Left renal pelvis (tissue), 4 donors: Measurements from ENCODE around the gene SLC9A9. TPM values are rescaled to one million over a fixed set of nuclear protein-coding genes. Genes with fewer than 3 reads are reported as not detected.

ENCODE experiments used
- DNase-seq, 4 donors: peaks; one replicate each; pipeline ENCODE4 v3.0.0-alpha.2; 2013; ENCODE audit warnings: low read depth in 4 of 4, low spot score in 3 of 4
- polyA plus RNA-seq, 4 donors: library from polyadenylated mRNA; unstranded; fragments of 120-200 nt; gene quantifications; one replicate each; pipeline ENCODE4 v1.2.1, GENCODE V29; 2013; ENCODE audit not compliant: insufficient read length in 4 of 4

The SLC9A9 gene
- polyA plus RNA-seq, 4 donors, result 4.4 to 12.8 (median 6.4) TPM

DNA sequence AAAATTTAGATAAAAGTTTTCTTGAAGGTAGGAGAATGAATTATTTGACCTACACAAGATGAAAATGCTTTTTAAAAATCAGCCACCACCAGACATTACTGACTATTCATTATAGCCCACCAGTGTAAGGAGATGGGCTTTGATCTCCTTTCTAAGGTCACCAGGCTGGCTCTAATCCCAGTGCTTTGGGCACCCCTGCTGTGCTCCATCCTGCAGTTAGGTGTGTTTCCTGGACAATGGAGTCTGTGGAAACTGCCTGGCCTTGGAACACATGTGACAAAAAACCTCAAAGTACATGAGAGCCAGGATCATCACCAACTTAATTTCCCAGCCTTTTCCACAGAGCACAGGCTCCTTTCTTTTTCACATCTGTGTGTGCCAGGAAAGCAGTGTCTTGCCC, 467.8 kb downstream of the SLC9A9 start:
- no peak for DNase-seq

DNA sequence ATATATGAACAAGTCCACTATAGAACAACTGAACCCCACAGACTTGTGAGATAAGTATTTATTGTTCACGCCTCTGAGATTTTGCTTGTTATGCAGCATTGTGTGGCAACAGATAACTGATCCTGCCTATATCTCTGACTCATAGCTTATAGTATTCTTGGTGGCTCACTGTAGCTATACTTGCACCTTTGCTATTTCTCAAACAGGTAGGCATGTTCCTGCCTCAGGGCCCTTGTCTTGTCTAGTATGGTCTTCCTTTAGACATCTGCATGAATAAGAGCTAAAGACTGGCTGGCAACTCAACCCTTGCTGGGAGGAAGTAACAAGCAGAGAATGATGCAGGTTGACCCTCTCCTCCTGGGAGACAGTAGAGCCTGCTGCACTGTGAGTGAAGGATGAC, 472.6 kb downstream of the SLC9A9 start:
- DNase-seq, result no peak

DNA sequence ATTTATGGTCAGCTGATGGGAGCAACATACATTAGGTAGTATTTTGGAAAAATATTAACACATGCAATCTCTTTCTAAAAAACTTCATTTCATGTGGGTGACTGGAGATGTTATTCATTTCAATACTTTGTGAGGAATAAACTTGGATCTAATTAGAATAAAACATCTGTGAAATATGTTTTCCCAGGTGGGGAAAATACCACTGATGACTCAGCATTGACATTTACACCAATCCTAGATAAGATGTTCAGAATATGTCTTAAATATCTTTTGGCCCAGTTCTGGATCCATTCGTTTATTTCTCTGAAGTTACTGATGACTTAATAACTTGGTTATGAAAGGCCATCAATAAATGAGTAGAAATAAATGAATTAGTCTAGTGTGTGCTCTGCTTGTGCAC, 481.1 kb downstream of the SLC9A9 start:
- DNase-seq, result no peak

DNA sequence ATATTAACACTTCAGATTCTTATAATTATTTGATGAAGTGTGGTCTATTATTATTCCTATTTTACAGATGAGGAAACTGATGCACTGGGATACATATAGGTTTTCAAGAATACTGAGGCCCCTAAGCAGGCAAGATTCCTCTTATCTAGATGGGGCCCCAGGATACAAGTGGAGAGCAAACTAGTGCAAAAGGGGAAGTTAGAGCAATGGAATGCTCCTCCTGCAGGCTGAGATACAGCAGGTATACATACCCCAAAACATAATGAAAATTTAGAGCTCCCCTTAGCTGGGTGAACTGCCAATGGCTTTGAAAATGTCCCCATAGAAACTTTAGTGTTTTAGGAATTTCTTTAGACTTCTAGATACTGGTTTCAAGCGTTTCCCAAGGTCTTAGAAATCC, 481.6 kb downstream of the SLC9A9 start:
- DNase-seq, result no peak

DNA sequence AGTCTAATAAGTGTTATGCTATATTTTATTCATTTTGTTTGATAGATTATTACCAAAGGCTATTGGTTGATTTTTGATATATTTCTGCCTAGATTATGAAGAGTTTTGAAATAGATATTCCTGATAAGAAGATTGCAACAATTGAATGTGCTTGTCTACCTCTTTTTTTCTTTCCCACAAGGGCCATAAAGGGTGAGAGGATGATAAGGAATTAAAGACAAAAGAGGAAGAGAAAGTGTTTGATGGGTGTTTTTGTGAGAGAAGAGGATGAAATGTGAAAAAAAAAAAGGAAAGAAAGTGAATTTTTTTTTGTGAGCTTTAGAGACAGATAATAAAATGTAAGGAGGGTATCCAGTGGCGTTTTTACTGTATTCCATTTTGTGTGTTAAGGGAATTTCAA, 484.3 kb downstream of the SLC9A9 start:
- DNase-seq, result no peak

DNA sequence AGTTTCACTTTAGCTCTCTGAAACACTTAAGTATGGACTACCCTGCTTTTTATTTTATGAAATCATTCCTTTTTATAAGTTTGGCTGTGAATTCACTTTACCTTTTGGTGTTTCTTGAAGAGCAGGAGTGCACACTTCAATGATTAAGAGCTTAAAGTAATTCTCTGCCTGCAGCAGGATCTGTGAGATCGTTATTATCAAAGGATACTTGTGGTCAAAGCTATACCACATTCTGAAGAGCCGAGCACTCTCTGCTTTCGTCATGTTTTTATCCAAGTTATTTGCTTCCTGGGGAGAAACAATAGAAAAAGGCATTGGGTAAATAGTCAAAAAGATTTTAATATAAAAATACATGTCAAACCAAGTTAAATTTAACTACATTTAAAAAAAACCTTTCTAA, 485.0 kb downstream of the SLC9A9 start:
- DNase-seq, result no peak

DNA sequence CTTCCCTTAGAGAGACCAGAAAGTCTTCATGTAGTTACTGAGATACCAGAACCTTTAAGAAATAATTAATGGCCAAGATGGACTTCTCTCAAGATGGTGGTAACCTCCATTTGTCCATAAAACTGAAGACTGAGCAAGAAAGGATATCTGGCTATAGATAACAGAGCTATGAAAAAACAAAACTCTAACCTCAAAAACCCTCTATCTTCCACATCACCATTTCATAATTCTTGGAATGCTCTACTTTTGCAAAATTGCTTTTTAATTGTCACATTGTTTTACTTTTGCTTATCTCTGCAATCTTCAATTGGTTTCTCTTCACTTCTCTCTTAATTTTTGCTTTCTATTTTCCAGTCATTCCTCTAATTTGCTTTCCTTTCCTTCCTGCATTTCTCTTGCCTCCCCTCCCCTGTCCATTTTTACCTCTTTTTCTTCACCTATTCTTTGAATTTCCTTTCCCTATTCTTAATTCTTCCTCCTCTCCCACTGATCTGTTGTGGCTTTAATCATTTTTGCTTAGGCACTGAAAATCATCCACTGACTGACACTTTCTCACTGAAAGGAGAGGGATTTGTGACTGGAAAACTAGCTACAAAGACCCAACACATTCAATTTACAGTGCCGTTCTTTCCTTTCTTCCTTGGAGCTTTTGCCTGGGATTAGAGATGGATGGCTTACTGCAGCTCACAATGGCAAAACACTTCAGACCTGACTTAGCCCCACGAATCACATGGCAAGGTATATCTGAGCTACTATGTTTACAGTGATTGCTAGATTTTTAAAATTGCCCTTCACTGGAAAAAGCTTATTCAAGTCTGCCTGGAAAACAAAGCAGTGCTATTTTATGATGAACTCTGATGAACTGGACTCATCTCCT, 485.9 kb downstream of the SLC9A9 start:
- no peak for DNase-seq

DNA sequence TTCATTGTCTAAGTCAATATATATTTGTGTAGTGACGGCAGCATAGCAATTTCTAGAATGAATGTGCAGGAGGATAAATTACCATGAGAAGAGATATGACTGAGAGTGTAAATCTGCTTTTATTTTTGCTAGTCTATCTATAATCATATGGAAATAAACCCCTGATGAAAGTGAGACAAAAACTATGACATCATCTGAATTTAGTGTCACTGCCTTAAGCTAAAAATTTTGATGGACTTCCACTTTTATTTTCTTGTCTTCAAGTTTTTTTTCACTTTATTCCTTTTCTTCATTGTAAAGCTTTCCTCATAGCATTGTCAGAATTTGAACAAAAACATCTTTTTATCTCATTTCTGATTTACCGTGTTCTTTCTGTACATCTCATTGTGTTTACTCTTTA, 486.7 kb downstream of the SLC9A9 start:
- no peak for DNase-seq

DNA sequence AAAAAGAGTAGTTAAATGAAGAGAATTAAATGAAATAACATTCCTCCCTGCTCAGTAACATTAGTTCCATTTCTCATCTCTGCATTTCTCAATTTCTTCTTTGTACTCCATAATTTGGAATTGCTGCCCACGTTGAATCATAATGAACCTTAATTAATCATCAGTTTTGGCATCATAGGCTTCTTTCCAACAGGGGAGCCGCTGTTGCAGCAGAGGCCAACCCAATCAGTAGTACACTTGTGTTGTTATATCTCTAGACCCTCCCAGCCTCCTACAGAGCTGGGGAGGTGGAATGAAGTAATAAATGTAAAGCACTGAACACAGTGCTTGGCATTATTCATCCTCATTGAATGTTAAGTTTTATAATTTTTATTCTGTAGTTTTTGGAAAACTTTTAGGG, 488.0 kb downstream of the SLC9A9 start:
- no peak for DNase-seq

DNA sequence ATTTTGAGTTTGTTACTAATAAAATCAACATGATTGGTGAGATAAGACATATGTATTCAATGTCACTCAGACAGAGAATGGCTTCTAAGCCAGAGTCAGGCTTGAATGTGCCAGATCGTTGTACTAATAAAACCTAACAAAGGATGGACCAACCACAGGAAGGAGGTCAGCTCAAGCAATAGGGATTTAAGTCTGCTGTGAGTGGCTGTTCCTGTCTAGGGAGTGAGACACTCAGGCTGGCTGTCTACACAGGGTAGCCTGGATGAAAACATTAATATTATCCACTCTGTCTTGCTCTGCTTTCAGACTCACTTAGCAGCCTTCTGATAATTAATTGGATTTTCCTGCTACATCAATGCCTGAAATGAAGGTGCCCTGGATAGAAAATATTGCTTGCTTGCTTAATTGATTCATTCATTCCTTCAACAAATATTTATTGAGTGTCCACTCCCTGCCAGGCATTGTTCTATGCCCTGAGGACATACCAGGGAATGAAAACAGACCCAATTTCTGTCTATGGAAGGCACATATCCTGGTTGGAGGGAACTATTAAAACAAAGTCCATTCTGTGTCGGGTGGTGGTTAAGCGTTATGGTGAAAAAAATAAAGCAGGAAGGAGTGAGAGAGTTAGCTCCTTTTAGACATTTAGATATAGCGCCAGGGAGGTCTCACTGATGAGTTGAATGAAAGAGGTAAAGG, 489.3 kb downstream of the SLC9A9 start:
- DNase-seq, result no peak

DNA sequence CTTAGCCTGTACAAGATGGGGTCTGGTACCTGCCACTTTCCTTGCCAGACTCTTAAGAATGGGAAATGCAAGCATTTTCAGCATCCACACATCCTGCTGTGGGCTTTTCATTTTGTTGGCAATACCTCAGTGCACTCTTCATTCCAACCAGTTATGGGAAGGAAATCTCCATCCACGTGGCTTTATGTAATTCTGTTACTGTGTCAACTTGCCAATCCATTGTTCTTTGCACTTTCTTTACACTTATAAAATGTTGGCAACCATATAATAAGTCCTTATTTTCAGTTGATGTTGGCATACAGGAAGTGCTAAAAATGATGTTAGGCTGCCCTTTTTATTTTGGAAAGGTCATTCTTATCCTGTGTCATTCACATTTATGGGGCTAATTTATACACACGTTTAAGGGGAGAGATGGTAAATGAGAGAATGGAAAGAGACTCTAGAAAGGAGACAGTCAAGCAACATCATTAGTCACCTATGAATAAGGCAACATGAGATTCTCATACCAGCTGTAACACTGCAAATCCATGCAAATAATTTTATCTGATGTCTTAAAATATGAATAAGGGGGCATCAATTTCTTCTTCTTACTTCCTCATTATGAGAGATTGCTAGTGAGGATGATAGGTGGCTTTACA, 490.0 kb downstream of the SLC9A9 start:
- no peak for DNase-seq

DNA sequence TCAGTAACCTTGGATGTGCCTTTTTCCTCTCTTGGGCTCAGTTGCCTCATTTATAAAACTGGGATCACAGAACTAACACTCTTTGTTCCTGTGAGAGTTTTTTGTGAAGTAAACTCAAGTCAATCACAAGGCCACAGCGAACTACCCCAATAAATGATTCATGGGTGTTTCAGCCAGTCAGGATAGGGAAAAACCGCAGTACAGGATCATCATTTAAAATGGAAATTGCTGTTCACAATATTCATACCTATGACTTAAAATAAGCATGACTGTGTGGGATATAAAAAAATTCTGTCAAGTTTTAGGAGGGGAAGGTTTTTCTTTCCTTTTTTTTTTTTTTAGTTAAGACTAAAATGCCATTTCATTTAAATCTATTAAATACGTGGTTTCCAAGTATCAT, 490.6 kb downstream of the SLC9A9 start:
- DNase-seq, result no peak

DNA sequence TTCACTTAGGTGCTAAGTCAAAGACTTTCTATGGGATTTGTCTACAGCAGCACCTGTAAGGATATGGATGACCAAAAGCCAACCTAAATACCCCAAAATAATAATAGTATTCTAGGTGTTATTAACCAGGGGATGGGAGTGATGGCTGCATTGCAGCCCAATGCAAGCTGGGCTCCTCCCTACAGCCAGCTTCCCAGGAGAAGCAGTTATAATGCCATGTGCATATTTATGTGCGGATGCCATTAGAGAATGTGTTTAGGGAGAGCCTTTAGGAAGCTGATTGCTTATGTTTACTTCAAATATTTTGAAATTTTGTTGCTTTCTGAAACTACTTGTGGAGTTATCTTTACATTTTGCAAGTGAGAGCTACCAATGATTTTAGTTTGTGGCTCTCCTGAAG, 491.4 kb downstream of the SLC9A9 start:
- no peak for DNase-seq

DNA sequence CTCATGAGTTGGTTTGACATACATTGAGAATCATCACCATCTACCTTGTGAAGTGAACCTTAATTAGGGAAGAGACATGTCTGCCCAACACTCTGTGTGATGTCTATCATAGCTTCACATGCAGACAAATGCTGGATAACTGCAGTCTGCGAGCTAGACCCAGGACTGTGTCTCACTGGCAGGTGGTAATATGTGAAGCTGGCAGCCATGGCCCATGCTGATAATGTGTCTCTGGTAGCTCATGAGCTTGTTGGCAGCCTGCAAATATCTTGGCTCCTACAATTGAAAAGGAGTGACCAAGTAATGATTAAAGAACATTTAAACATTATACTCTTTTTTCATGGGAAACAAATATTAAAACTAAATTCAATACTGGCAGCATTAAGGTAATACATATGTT, 493.9 kb downstream of the SLC9A9 start:
- DNase-seq, result no peak

DNA sequence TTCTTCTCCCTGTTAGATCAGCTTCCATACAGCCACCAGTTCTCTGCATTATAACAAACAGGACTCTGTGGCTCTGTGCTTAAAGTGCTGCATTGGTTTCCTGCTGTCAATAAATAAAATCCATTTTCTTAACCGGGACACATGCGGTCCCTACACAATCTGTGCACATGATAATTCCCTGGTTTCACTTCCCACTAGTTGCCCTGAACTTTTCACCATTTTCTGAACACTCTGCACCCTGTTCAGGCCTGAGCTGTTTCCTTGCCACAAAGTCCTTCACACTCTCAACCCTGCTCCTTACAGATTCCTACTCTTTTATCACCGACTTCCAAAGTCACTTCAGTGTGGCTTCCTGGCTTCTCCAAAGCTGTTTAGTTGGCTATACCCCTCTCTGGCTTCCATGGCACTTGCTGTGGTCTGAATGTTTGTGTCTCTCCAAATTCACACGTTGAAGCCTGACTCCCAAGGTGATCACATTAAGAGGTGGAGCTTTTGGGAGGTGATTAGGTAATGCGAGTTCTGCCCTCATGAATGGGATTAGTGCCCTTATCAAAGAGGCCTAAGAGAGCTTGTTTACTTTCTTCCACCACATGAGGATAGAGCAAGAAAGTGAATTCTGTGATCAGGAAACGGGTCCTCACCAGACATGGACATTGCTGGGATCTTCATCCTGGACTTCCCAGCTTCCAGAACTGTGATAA, 495.3 kb downstream of the SLC9A9 start:
- no peak for DNase-seq

DNA sequence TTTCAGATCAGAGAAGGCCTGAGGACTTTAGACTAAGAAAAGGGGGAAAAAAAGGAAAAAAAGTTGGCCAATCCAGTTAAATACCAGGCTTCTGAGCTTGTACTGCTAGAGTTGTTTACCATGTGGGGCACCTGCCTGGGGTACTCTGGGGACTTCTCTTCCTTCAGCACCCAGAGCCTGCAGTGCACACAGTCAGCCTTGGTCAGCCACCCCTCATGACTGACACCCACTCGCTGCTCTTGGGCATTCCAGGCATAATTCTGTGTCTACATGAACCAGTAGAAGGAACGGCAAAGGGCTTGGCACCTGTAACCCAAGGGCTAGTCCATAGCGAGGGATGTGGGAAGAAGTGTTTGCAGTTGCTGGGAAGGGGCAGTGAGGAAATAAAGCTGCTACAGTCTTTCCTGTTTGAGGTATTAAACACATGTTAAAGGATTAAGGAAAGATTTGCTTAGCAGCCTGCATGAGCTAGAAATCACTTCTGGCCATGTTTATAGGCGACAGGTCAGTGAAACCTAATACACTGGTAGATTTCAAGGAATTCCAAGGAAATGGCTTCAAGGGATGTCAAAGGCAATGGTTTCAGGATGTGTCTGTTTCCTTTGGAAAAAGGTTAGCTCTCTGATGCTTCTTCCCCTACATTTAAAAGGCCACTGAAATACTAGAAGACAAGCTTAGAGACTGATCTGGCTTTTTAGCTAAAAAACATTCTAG, 496.2 kb downstream of the SLC9A9 start:
- no peak for DNase-seq

DNA sequence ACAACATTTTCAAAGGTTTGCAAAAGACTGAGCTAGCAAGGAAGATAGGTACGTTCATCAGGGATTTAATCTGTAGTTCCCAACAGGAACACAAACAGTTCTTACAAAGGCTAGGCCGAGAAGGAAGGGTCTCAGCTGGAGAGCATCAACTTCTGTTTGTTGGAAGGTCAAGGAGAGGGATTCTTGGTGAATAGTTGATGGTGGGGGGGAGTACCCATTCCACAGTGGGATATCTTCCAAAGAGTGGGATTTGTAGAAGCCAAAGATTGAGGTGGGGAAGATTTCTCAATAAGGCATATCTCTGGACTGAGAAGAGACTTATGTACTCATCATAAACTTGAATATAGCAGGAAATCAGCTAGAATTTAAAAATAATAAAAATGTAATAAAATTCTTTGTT, 496.9 kb downstream of the SLC9A9 start:
- DNase-seq, result no peak

DNA sequence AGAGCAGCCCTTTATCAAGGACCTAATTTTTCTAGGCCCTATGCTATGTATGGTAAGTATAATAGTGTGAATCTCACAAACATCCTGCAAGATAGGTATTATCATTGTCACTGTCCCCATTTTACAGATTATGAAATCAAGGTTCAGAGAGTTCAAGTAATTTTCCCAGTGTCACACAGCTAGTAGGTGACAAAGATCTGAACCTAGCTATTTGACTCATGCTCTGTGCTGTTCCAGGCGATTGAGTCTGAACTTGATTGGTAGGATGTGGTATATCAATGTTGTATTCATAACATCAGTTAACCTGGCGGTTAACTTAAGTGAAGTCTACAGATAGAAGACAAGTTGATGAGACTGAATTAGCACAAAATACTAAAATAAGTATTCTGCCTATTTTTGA, 498.8 kb downstream of the SLC9A9 start:
- DNase-seq, result no peak

DNA sequence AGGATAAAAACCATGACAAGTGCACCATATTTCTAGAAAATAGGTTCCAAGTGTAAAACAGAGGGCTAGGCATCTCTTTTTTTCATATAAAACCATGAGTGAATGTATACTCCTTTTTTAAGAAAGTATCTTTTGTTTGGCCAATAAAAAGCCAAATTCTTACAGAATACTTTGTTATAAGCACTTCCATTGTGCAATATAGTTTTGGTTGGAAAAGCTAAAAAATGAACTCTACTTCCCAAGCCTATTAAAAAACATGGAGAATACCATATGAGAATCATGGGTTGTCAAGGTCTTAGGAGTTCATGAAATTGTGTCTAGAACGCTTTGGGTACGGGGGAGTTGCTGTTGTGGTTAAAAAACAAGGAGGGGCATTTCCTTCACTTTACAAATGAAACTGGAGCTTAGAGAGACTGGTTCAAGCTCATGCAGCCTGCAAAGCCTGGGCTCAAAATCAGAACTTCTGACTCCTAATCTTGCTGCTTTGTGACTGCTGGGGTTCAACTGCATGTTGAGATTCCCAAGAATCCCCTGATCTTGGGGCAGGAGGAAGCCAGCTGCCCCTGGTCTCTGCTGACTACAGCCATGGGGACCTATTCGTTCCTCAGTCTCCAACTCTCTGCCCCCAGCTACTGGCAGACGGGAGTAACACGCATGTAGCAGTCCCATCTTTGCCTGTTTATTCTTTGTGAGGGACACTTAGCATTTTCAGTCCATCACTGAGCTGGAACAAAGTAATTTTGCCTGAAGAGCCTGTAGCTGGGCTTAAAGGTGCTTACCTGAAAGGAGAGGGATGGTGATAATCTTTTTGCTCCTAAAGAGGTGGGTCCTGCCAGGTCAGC, 499.6 kb downstream of the SLC9A9 start:
- no peak for DNase-seq
